Esophagus muscularis mucosa (tissue), 4 donors: ENCODE results near the gene GOLGA7B. TPM values are rescaled to one million over a fixed set of nuclear protein-coding genes. Genes with fewer than 3 reads are reported as not detected.
"Not testable (repeated sequence)": the region's sequence is repeated elsewhere in the genome, so short reads cannot be mapped to it uniquely, and the experiment has no call there.

Experiments used
- DNase-seq: peaks from one replicate; pipeline ENCODE4 v3.0.0-alpha.2; 2017; ENCODE audit errors: extremely low spot score
- H3K27ac ChIP-seq, 4 donors: fragments of 200-600 bp; sonication (generic); replicated peaks in 1 of 4; 1 replicate in 3 of 4; 2 replicates in 1 of 4; pipeline ENCODE4 v1.5.1; 2016 to 2019; ENCODE audit warnings: mild to moderate bottlenecking in 1 of 4
- H3K27me3 ChIP-seq, 4 donors: fragments of 200-600 bp; sonication (generic); one replicate each; pipeline versions ENCODE4 v1.5.1 to v1.6.0; 2016 to 2019
- H3K36me3 ChIP-seq, 4 donors: fragments of 200-600 bp; sonication (generic); one replicate each; pipeline ENCODE4 v1.5.1; 2016 to 2019
- H3K4me1 ChIP-seq, 4 donors: fragments of 200-600 bp; sonication (generic); one replicate each; pipeline ENCODE4 v1.5.1; 2016 to 2019
- H3K4me3 ChIP-seq, 4 donors: fragments of 200-600 bp; sonication (generic); 1 replicate in 2 of 4; 2 replicates in 2 of 4; pipeline ENCODE4 v1.5.1; 2016 to 2019; ENCODE audit warnings: mild to moderate bottlenecking in 4 of 4, moderate library complexity in 1 of 4
- H3K9me3 ChIP-seq, 4 donors: fragments of 200-600 bp; sonication (generic); 1 replicate in 3 of 4; 2 replicates in 1 of 4; pipeline ENCODE4 v1.5.1; 2016 to 2019
- EP300 ChIP-seq: sonication (generic); formaldehyde crosslinking; IDR thresholded peaks from one replicate; pipeline ENCODE4 v1.6.1; 2017; ENCODE audit warnings: antibody characterized with exemption
- POLR2A ChIP-seq: fragments of 450-650 bp; IDR thresholded peaks from one replicate; pipeline ENCODE4 v1.6.1; 2017; ENCODE audit warnings: antibody characterized with exemption, moderate library complexity, mild to moderate bottlenecking, low read depth
- POLR2AphosphoS5 ChIP-seq, 2 donors: sonication (generic); formaldehyde crosslinking; IDR thresholded peaks; one replicate each; pipeline ENCODE4 v1.6.1; 2017; ENCODE audit warnings: antibody characterized with exemption in 2 of 2
- WGBS: methylation state at CpG from one replicate; pipeline ENCODE4 v1.1.5; 2018; 5-methylcytosine and 5-hydroxymethylcytosine counted together
- intact Hi-C: fragments of 100-400 bp; cut with DNase I; formaldehyde crosslinking; loops from one replicate; pipeline ENCODE4 v1.15.1; 2023
- total RNA-seq, 4 donors: library from RNA; depleted of rRNA; stranded (reverse); fragments of >200 nt; gene quantifications; one replicate each; pipeline versions ENCODE4 v1.1.0 to v1.2.1, GENCODE V29; 2016
- TF ChIP-seq, protein P1 (sequence below), 3 experiments: fragments of 200-600 bp in 2 of 3; fragments of 450-650 bp in 1 of 3; sonication (generic) in 2 of 3; IDR thresholded peaks; one replicate each; pipeline ENCODE4 v1.5.1; 2017 to 2019; ENCODE audit warnings: antibody characterized with exemption in 3 of 3, mild to moderate bottlenecking in 2 of 3, moderate library complexity in 1 of 3

Gene GOLGA7B
- total RNA-seq, 4 donors from 2014 or later, result under 0.01 to 0.33 (median 0.18) TPM

DNA sequence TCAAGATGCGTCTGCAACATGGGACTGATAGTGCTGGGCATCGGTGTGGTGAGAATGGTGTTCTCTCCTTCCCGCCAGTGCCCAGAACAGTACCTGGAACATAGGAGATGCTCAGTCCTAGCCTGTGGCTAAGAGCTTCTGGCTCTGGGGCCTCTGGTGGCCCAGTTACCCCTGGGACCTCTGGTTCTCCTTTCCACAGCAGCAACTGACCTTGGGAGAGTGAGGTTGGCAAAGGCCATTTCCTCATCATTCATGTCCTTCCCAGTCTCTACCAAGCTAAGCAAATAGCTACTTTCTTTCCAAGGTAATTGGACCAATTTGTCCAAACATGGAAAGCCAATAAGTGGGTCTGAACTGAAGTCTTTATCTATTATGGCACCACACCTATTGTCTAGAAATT is 11.6 kb upstream of the GOLGA7B start:
- Histone ChIP-seq H3K4me1 (peaks cover 4 to 14% (median 9%) of the 10 kb centered on the region in 4 donors), H3K27me3 (peaks cover 0 to 30% (median 0%) of the 10 kb centered on the region in 4 donors), H3K4me3 (no peak overlapping the region), H3K9me3 (no peaks in the 10 kb centered on the region), H3K36me3 (no peaks in the 10 kb centered on the region), H3K27ac (no peak overlapping the region)
- intact Hi-C loops, result no loop called here
- 93% methylated on average over 3 of the region's 3 CpGs for WGBS
- TF ChIP-seq, protein P1, sequence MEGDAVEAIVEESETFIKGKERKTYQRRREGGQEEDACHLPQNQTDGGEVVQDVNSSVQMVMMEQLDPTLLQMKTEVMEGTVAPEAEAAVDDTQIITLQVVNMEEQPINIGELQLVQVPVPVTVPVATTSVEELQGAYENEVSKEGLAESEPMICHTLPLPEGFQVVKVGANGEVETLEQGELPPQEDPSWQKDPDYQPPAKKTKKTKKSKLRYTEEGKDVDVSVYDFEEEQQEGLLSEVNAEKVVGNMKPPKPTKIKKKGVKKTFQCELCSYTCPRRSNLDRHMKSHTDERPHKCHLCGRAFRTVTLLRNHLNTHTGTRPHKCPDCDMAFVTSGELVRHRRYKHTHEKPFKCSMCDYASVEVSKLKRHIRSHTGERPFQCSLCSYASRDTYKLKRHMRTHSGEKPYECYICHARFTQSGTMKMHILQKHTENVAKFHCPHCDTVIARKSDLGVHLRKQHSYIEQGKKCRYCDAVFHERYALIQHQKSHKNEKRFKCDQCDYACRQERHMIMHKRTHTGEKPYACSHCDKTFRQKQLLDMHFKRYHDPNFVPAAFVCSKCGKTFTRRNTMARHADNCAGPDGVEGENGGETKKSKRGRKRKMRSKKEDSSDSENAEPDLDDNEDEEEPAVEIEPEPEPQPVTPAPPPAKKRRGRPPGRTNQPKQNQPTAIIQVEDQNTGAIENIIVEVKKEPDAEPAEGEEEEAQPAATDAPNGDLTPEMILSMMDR (IDR thresholded peaks at IDR 0.05), result no peak
- TF ChIP-seq POLR2A, result no peak
- TF ChIP-seq EP300, result no peak
- TF ChIP-seq POLR2AphosphoS5 (IDR thresholded peaks at IDR 0.05), result no peak
- DNase-seq, result no peak

DNA sequence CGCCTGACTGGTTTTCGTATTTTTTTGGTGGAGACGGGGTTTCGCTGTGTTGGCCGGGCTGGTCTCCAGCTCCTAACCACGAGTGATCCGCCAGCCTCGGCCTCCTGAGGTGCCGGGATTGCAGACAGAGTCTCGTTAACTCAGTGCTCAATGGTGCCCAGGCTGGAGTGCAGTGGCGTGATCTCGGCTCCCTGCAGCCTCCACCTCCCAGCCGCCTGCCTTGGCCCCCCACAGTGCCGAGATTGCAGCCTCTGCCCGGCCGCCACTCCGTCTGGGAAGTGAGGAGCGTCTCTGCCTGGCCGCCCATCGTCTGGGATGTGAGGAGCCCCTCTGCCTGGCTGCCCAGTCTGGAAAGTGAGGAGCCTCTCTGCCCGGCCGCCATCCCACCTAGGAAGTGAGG is 8.5 kb upstream of the GOLGA7B start:
- peaks cover 0 to 34% (median 0%) of the 10 kb centered on the region in 4 donors for H3K27me3 ChIP-seq
- H3K4me3 ChIP-seq, DNase-seq, intact Hi-C loops, H3K27ac ChIP-seq, H3K9me3 ChIP-seq, H3K36me3 ChIP-seq: not testable (repeated sequence)
- peaks cover 4 to 14% (median 9%) of the 10 kb centered on the region in 4 donors for H3K4me1 ChIP-seq
- WGBS, result 100% methylated on average over 3 of the region's 22 CpGs

DNA sequence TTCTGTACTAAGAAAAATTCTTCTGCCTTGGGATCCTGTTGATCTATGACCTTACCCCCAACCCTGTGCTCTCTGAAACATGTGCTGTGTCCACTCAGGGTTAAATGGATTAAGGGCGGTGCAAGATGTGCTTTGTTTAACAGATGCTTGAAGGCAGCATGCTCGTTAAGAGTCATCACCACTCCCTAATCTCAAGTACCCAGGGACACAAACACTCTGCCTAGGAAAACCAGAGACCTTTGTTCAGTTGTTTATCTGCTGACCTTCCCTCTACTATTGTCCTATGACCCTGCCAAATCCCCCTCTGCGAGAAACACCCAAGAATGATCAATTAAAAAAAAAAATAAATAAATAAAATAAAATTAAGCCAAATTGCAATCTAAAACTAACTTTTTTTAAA is 7.5 kb upstream of the GOLGA7B start:
- Histone ChIP-seq H3K4me1 (peaks cover 4 to 14% (median 9%) of the 10 kb centered on the region in 4 donors), H3K27me3 (peaks cover 0 to 25% (median 0%) of the 10 kb centered on the region in 4 donors)
- H3K36me3 ChIP-seq, H3K27ac ChIP-seq, H3K9me3 ChIP-seq, H3K4me3 ChIP-seq, intact Hi-C loops, DNase-seq: not testable (repeated sequence)
- WGBS, result 51% methylated on average over 2 of the region's 3 CpGs

DNA sequence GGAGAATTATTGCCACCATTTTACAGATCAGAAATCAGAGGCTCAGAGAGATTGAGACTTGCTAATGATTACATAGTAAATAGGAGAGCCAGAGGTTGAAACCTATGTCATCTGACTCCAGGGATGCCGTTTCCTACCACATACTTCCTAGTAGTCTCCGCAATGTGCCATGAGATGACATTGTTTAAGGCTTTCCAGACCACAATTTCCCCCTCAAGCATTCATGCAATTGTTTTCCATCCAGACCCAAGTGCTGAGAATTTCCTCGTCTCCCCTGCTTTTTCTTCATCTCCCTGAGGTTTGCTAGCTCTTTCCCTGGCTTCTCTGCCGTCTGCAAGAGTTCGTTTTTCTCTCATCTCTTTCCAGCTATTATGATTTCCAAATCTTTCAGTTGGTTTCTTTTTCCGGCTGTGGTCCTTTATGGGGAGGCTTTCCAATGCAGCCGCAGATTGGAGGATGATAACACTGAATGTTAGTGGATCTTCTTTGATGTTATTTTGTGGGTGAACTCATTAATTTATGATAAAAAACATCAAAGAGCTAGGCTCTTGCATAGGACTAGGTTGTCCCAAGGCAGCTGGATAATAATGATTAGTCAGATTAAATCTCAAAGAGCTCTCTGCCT is 6.9 kb upstream of the GOLGA7B start:
- TF ChIP-seq, protein P1 (IDR thresholded peaks at IDR 0.05), result no peak
- TF ChIP-seq POLR2A, result no peak
- no peak for TF ChIP-seq EP300
- TF ChIP-seq POLR2AphosphoS5 (IDR thresholded peaks at IDR 0.05), result no peak
- Histone ChIP-seq H3K4me3 (no peak overlapping the region), H3K4me1 (peaks cover 4 to 14% (median 9%) of the 10 kb centered on the region in 4 donors), H3K27me3 (peaks cover 0 to 20% (median 0%) of the 10 kb centered on the region in 4 donors), H3K27ac (no peak overlapping the region), H3K36me3 (no peaks in the 10 kb centered on the region), H3K9me3 (no peaks in the 10 kb centered on the region)
- DNase-seq, result no peak
- WGBS, result 42% methylated on average over 7 of the region's 7 CpGs
- intact Hi-C loops, result no loop called here

DNA sequence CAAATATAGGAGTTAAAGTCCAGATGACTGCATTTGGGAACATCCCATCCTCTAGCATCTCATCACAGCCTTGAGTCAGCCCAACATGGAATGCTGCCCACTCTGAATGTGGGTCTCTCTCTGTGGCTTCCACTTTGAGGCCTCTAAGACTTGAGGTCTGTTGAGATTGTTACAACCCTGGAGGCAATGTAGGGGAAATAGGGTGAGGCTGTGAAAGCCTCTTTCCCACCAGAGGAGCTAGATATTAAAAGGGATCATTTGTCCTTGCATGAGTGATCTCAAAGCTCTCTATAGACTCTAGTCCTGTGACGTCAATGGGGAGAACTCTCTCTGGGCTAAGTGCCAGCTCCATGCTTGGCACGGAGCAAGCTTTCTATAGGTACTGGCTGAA is 6.4 kb upstream of the GOLGA7B start:
- Histone ChIP-seq H3K4me1 (peaks cover 4 to 14% (median 9%) of the 10 kb centered on the region in 4 donors), H3K27ac (no peak overlapping the region), H3K36me3 (no peaks in the 10 kb centered on the region), H3K4me3 (no peak overlapping the region), H3K9me3 (no peaks in the 10 kb centered on the region), H3K27me3 (peaks cover 0 to 18% (median 0%) of the 10 kb centered on the region in 4 donors)
- TF ChIP-seq, protein P1 (IDR thresholded peaks at IDR 0.05), result no peak
- WGBS, result 38% methylated on average over 2 of the region's 2 CpGs
- no peak for DNase-seq
- intact Hi-C loops, result no loop called here

DNA sequence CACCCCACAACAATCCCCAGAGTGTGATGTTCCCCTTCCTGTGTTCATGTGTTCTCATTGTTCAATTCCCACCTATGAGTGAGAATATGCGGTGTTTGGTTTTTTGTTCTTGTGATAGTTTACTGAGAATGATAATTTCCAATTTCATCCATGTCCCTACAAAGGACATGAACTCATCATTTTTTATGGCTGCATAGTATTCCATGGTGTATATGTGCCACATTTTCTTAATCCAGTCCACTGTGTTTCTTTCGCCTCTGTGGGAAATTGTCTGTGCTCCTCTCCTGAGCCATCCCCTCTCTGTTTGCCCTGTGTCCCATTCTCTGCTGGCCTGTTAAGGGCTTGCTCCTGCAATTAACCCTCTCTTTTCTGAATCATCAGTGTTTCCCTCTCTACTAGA is 5.7 kb upstream of the GOLGA7B start:
- H3K36me3 ChIP-seq, intact Hi-C loops, H3K4me3 ChIP-seq, H3K27ac ChIP-seq, DNase-seq, H3K9me3 ChIP-seq: not testable (repeated sequence)
- Histone ChIP-seq H3K4me1 (peaks cover 4 to 14% (median 9%) of the 10 kb centered on the region in 4 donors), H3K27me3 (peaks cover 0 to 22% (median 0%) of the 10 kb centered on the region in 4 donors)
- WGBS, result 100% methylated on average over 1 of the region's 2 CpGs
